Suppressor macrophage treated with lipopolysaccharide for 1 hour (primary cell): Measurements from ENCODE around the gene CCL5.
"Not testable (repeated sequence)": the region's sequence is repeated elsewhere in the genome, so short reads cannot be mapped to it uniquely, and the experiment has no call there.

Experiments
- DNase-seq, 3 donors: peaks; one replicate each; pipeline ENCODE4 v3.0.0-alpha.2; 2020 to 2022

CCL5 gene

DNA sequence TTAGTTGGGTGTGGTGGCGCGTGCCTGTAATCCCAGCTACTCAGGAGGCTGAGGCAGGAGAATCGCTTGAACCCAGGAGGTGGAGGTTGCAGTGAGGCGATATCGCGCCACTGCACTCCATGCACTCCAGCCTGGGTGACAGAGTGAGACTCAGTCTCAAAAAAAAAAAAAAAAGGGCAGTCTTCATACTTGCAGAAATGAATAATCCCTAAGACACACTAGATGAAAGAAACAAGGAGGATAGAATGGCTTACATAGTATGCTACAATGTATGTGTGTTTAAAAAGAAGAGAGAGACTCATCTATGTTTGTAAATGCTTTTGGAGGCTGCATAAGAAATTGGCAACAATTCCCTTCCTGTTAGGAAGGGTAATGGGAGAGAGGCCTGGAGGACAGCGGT, 17.6 kb upstream of the CCL5 start:
- not testable (repeated sequence) for DNase-seq

DNA sequence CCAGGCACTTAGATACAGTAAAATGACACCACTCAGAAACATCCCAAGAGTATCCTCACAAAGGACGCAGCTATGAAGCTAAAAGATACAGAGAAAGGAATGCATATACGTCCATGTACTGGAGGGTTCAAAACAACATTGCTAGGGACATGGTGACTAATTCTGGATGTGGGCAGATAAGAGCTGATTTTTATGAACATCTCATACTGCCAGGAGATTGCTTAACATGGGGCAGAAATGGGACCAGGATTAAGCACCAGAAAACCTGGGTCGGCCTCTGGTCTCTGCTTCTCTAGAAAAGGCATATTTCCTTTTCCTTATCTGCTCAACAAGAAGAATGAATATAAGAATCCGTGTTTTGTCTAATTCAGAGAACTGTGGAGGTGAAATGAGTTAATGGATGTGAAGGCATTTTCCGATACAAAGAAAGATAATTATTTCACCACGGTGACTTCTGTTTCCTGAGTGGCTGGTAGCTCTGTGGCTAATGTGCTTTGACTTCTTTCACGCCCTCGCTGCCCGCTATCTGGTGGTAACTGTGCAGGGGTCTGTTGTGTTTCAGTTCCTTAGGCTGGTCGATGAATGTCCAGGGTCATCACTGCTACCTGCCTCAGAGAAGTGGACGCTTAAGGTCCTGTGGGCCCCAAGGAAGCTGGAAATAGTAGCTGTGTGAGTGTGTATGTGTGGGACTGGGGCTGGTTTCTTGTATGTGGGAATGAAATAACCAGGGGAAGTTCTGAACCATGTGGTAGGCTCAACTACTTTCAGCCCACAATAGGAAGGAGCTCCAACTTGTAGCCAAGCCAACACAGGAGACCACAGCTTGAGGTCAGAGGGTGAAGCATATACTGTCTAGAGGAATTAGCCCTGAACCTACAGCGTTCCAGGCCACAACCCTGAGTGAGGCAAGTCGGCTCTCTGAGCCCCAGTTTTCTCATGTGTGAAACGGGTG, 15.8 kb upstream of the CCL5 start:
- peak; percentile 83 to 89 (median 89) for DNase-seq

DNA sequence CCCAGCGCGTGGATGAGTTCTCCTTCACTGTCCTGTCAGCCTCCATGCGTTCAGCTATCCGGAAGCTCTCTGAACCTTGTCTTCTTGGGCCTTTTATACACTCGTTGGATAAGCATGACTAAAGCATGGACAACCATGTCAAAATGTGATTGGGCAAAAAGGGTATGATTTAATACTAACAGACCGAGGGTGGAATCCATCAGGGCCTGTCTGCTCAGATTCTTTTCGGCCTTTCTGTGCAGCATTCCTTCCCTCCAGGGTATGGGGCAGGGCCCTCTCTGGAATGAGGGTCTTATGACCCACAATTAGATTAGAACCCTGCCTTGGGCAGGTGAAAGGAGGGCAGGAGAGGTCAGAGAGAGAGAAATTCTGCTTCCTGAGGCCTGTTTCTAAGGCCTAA, 14.0 kb upstream of the CCL5 start:
- no peak for DNase-seq

DNA sequence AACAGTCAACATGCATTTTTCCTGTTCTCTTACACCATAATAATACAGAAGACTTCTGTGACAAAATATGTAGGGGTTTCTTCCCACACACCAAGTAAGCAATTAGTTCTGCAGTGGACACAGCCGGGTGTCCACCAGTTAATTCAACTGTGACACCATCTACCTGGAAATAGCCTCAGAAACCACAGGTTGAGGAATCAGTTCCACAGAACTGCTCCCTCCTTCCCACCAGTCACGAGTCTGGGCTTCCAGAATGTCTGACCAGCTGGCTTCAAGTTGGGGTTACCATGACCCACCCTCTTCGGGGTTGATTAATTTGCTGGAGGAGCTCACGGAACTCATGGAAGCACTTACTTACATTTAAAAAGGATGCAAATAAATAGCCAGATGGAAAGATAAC, 13.6 kb upstream of the CCL5 start:
- DNase-seq: peak in 1 of 3 donors; percentile 33

DNA sequence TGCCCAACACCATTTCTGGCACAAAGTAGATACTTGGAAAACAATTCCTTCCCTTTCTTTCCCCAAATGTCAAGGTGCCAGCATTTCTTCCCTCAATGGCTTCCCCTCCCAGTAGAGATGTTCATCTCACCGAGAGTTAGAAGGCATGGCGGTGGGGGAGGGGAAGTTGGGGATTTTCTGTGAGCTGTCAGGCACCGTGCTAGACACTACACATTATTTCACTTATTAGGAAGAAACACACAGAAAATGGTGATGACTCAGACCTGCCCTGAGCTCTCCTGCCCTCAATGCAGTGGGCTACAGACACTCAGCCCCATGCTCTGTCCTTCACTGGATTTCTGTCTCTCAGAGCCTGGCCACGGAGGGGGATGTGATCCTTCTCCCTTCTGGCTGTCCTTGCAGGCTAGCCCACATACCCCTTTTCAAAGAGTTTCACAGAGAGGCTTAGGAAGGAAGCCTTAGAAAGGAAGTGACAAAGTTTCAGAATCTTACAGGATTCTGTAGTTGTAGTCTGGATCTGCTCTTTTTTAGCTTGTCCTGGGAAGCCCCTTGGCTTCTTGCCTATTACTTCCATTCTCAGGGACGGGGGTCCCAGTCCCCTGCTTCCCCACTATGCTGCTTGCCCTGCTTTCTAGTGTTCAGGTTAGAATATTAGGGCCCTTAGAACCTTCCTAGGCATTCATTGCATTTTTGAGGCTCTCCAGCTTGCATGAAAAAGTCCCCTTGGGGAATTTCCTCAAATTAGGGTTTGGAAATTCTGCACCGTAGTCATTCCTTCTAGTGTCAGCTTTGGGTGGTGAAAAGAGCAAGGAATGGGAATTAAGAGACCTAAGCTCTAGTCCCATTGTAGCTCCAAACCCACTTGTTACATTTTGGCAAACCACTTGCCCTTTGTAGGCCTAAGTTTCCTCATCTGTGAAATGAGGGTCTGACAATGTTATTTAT, 12.2 kb upstream of the CCL5 start:
- peak; percentile 97 to 98 (median 97) for DNase-seq

GRCh38 chr17:35891269-35891668, 11.1 kb upstream of the CCL5 start:
- DNase-seq: no peak

- DNase-seq: no peak
Measured at GRCh38 chr17:35890774-35891155, 10.6 kb upstream of the CCL5 start.

DNA sequence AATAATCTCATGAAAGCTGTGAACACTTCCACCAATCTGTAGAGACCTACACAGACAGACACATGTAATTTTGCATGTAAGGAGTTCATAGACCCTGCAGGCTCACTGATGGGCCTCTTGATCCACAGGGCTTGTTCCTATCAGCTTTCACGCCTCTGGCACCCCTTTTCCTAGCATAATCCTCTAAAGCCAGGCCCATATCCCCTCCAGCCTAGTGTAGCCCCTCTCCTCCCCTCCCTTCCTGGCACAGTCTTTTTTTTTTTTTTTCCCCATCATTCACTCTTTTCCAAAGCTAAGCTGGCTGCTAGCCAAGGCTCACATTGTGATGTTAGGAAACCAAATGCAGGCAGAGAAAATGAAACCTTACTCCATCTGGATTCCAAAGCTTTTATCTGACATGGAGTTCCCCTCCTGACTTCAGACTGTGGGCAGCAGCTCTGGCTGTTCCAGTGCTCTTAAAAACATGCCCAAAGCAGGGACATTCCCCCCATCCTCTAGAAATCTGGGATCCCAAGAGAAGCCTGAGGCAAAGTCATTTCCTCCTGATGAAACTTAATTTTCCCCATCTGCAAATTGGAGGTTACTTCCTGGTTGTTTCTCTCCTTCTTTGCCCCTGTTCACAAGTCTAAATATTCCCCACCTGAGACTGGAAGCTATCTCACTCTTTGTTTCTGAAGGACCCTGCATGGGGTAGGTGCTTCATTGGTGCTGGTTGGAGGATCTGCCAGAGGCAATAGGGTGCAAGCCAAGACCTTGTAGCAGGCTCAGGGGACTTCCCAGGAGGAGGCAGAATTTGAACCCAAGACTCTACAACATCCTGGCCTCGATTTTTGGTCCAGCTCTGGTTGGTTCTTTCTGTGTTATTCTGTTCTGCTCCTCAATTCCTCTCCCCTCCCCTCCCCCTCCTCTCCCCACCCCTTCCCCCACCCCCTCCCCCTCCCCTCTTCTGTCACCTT, 9.9 kb upstream of the CCL5 start:
- DNase-seq: peak; percentile 93 to 98 (median 94)

GRCh38 chr17:35889241-35889640, 9.1 kb upstream of the CCL5 start:
- DNase-seq: no peak

DNA sequence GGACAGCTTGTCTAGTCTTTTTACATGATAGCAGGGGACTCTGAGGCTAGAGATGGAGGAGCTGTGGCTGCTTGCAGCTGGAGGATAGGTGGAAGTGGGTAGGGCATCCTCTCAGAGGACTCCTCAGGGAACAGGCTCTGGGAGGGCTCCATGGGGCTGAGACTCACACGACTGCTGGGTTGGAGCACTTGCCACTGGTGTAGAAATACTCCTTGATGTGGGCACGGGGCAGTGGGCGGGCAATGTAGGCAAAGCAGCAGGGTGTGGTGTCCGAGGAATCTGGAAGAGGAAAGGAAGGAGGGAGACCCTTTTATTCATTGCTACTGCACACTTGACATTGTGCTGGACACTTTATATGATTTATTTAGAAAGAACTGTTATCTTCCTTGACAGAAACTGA, 1.8 kb downstream of the CCL5 start:
- DNase-seq: peak; percentile 55 to 63 (median 60)

DNA sequence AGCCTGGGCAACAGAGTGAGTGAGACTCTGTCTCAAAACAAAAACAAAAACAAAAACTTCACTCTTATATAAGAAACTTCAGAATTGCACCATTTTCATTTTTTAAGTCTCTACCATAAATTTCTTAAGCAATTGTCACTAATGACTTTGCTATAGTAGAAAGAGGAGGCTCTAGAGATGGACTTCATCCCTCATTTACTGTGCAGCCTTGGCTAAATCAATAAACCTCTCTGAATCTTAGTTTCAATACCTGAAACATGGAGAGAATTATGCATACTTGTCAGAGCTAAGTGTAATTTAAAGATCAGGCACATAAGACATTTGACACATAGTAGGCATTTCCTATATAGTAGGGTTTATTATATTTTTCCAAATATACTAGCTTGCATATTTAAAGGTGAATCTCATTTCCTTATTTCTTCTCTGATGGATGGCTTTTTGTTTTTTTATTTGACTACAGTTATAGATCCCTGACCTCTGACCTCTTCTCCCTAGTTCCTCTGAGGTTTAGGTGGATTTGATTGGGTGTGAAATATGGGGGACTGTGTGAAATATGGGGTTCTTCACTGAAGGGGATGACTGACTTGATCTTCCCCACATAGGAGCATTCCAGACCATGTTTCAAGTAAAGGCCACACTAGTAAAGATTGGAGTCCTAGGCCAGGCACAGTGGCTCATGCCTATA, 2.7 kb downstream of the CCL5 start:
- DNase-seq: peak in 2 of 3 donors; percentile 46 to 52

DNA sequence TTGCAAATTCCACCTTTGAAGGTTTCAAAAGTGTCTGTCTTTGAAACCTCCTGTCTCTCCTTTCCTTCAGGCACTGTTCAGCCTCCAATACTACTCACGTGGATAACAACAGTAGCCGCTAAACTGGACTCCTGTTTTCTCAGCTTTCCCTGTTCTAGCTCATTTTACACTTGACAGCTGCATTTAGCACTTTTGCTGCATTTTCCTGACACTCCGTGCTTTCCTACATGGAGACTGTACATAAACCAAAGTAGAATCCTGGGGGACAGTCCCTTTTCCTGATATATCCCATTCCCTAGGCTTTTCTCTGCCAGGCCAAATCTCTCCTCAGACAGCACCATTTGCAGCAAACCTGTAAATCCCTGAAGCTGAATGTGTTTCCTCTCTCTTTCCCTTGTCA, 3.6 kb downstream of the CCL5 start:
- DNase-seq: peak in 2 of 3 donors; percentile 51 to 52

DNA sequence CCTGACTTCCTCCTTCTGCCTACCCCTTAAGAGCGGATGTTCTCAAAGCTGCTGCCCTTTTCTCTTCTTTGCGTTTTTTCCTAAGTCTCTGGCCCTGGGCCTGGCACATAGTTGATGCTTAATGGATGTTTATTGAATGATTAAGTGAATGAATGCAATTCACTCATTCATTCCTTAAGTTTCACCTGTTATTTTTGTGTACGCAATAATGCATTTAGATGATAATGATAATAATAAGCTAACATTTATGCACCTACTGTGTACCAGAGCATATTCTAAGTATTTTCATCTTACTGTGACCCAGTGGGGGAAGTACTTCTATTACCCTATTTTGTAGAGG, 4.4 kb downstream of the CCL5 start:
- no peak for DNase-seq

- DNase-seq: peak; percentile 45 to 64 (median 55)
Measured at GRCh38 chr17:35875072-35875799, 4.9 kb downstream of the CCL5 start.

DNA sequence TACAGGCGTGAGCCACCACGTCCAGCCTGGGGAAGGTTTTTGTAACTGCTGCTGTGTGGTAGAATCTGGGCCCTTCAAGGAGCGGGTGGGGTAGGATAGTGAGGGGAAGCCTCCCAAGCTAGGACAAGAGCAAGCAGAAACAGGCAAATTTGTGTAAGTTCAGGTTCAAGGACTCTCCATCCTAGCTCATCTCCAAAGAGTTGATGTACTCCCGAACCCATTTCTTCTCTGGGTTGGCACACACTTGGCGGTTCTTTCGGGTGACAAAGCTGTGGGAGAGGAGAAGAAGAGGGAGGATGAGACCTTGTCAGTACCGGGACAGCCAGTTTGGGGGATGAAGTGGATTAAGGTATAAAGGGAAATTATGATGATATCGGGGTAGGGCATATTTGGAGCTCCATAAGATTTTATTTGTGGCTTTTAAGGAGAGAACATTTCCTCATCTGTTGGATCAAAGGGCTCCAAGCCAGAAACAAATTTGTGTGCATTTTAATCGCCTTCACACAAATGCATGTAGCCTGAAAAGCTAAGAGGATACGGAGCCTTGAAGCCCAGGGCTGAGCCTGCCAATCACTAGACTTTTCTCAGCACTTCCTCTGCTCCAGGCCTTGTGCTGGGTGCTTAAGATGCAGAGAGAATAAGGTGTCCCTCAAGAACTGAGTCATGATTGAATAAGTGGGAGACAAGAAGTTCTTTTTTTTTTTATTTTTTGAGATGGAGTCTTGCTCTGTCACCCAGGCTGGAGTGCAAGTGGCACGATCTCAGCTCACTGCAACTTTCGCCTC, 7.8 kb downstream of the CCL5 start:
- DNase-seq: peak; percentile 61 to 73 (median 68)

GRCh38 chr17:35870906-35871819, 9.0 kb downstream of the CCL5 start:
- peak; percentile 81 to 87 (median 82) for DNase-seq

GRCh38 chr17:35868737-35869136, 11.4 kb downstream of the CCL5 start, which contains the start of gene HEATR9:
Gene HEATR9, minus strand, starts transcription at chr17:35868891. Its CDS starts 149 bp downstream, at chr17:35868742.
- DNase-seq: peak; percentile 50 to 73 (median 60)

DNA sequence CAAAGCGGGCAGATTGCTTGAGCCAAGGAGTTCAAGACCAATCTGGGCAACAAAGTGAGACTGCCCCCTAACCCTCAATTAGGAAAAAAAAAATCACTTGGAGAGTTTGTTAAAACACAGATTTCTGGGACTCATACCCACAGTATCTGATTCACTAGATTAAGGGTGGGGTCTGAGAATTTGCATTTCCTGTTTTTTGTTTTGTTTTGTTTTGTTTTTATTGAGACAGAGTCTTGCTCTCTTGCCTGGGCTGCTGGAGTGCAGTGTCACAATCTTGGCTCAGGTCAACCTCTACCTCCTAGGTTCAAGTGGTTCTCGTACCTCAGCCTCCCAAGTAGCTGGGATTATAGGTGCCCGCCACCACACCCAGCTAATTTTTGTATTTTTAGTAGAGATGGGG, 12.6 kb downstream of the CCL5 start:
- DNase-seq: peak in 2 of 3 donors; percentile 43 to 44
